ENCODE data around the gene SCOC. TPM values are rescaled to one million over a fixed set of nuclear protein-coding genes. Genes with fewer than 3 reads are reported as not detected.

SCOC gene
- total and polyA plus RNA-seq, 9 of the 15 experiments (the other 6 are each of a cell fraction or from before 2014, with no cell fraction given), result 16.8 to 110 (median 46.7) TPM

DNA sequence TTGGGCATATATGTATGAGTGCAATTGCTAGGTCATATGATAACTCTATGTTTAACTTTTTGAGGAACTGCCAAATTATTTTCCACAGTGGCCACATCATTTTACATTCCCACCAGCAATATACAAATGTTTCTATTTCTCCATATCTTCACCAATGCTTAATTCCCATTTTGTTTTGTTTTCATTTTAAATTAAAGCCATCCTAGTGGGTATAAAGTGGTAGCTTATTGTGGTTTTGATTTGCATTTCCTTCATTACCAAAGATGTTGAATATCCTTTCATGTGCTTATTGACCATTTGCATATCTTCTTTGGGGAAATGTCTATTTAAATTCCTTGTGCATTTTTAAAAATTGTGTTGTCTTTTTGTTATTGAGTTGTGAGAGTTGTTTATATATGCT, 36.7 kb upstream of the SCOC start (continued):
- TF ChIP-seq CBX8 (IDR thresholded peaks at IDR 0.05; ENCODE audit: borderline replicate concordance, extremely low read depth, low read depth, low read length, poor library complexity, severe bottlenecking), result no peak
- no peak for TF ChIP-seq ZFP1 (CRISPR knock-in tag; IDR thresholded peaks at IDR 0.05)

DNA sequence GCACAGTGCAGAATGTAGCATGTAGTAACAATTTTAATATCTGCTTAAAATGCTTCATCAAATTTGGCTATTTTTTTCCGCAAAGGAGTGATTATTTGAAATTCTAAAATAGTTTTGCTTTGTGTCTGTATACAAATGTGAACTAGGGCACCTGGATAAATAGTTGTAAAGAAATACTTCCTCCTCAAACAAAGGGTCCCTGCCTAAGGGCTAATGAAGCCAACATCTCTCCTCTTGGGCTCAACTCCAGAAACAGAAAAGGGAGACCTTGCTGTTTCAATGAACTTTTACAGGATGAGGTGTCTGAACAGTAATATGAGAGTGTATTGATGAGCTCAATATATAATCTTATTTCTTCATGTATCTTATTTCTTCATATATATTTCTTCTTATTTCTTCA, 30.8 kb upstream of the SCOC start:
- Histone ChIP-seq H4K20me1 (replicated peaks; ENCODE audit: control insufficient read depth, insufficient read depth, low read length) (no peaks in the 10 kb centered on the region), H3K4me1 (replicated peaks in 1 of 2; ENCODE audit: control insufficient read depth in 2 of 2, insufficient read depth in 2 of 2, low read length in 2 of 2) (no peaks in the 10 kb centered on the region; a peak in 1 of 5 replicates), H2AFZ (ENCODE audit: low read depth, low read length) (no peak overlapping the region), H3K4me2 (ENCODE audit: insufficient read depth, low read length) (no peak overlapping the region), H3K9ac (ENCODE audit: insufficient read depth in 1 of 2, low read depth in 2 of 2, low read length in 2 of 2) (no peak overlapping the region), H3K27ac (ENCODE audit: extremely low read depth, low read depth, low read length) (no peak overlapping the region), H3K79me2 (ENCODE audit: control insufficient read depth, insufficient read depth, low read length) (no peaks in the 10 kb centered on the region), H3K9me3 (replicated peaks; ENCODE audit: control insufficient read depth, insufficient read depth, low read depth, low read length) (no peaks in the 10 kb centered on the region), H3K4me3 (no peak overlapping the region), H3K36me3 (ENCODE audit: control insufficient read depth, insufficient read depth, low read length) (no peaks in the 10 kb centered on the region), H3K9me1 (ENCODE audit: control insufficient read depth, insufficient read depth, low read length) (no peaks in the 10 kb centered on the region), H3K27me3 (ENCODE audit: control insufficient read depth in 2 of 2, insufficient read depth in 2 of 2, low read length in 2 of 2) (peaks cover 8 to 21% of the 10 kb centered on the region in 2 experiments)
- DNase-seq (ENCODE audit: extremely low read depth in 1 of 4, low spot score in 3 of 4) (no peak), FAIRE-seq (no peak), ATAC-seq (no peak)
- intact Hi-C loops (cut with micrococcal nuclease), result no loop called here
- ChIA-PET CTCF (ENCODE audit: low intra/inter-chr PET ratio) (no interaction called here), POLR2A (no interaction called here)
- WGBS (ENCODE audit: insufficient coverage, low coverage, missing lambda C conversion rate), result 0% methylated on average over 1 of the region's 1 CpG
- in situ Hi-C loops (cut with MboI), result no loop called here
- BruUV-seq (replicated peaks), result no TSS peak
- no peak for TF ChIP-seq ZNF184 (CRISPR knock-in tag; IDR thresholded peaks at IDR 0.05)
- no peak for TF ChIP-seq DIDO1 (tag; IDR thresholded peaks at IDR 0.05; ENCODE audit: low read depth)
- TF ChIP-seq SREBF1 (IDR thresholded peaks at IDR 0.05; ENCODE audit: borderline replicate concordance, low read depth, low read length), result no peak
- TF ChIP-seq, protein P1, sequence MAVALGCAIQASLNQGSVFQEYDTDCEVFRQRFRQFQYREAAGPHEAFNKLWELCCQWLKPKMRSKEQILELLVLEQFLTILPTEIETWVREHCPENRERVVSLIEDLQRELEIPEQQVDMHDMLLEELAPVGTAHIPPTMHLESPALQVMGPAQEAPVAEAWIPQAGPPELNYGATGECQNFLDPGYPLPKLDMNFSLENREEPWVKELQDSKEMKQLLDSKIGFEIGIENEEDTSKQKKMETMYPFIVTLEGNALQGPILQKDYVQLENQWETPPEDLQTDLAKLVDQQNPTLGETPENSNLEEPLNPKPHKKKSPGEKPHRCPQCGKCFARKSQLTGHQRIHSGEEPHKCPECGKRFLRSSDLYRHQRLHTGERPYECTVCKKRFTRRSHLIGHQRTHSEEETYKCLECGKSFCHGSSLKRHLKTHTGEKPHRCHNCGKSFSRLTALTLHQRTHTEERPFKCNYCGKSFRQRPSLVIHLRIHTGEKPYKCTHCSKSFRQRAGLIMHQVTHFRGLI (CRISPR knock-in tag; IDR thresholded peaks at IDR 0.05), result no peak
- no peak for TF ChIP-seq KDM4B (IDR thresholded peaks at IDR 0.05; ENCODE audit: borderline replicate concordance in 2 of 2, low read depth in 1 of 2)
- TF ChIP-seq, protein P2, sequence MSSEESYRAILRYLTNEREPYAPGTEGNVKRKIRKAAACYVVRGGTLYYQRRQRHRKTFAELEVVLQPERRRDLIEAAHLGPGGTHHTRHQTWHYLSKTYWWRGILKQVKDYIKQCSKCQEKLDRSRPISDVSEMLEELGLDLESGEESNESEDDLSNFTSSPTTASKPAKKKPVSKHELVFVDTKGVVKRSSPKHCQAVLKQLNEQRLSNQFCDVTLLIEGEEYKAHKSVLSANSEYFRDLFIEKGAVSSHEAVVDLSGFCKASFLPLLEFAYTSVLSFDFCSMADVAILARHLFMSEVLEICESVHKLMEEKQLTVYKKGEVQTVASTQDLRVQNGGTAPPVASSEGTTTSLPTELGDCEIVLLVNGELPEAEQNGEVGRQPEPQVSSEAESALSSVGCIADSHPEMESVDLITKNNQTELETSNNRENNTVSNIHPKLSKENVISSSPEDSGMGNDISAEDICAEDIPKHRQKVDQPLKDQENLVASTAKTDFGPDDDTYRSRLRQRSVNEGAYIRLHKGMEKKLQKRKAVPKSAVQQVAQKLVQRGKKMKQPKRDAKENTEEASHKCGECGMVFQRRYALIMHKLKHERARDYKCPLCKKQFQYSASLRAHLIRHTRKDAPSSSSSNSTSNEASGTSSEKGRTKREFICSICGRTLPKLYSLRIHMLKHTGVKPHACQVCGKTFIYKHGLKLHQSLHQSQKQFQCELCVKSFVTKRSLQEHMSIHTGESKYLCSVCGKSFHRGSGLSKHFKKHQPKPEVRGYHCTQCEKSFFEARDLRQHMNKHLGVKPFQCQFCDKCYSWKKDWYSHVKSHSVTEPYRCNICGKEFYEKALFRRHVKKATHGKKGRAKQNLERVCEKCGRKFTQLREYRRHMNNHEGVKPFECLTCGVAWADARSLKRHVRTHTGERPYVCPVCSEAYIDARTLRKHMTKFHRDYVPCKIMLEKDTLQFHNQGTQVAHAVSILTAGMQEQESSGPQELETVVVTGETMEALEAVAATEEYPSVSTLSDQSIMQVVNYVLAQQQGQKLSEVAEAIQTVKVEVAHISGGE (CRISPR knock-in tag; IDR thresholded peaks at IDR 0.05), result no peak
- no peak for TF ChIP-seq ZNF507 (tag; conservative IDR thresholded peaks at IDR 0.05)
- TF ChIP-seq BACH1 (tag; IDR thresholded peaks at IDR 0.05), result no peak
- TF ChIP-seq, protein P3, sequence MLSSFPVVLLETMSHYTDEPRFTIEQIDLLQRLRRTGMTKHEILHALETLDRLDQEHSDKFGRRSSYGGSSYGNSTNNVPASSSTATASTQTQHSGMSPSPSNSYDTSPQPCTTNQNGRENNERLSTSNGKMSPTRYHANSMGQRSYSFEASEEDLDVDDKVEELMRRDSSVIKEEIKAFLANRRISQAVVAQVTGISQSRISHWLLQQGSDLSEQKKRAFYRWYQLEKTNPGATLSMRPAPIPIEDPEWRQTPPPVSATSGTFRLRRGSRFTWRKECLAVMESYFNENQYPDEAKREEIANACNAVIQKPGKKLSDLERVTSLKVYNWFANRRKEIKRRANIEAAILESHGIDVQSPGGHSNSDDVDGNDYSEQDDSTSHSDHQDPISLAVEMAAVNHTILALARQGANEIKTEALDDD (IDR thresholded peaks at IDR 0.05), result no peak
- TF ChIP-seq, protein P4, sequence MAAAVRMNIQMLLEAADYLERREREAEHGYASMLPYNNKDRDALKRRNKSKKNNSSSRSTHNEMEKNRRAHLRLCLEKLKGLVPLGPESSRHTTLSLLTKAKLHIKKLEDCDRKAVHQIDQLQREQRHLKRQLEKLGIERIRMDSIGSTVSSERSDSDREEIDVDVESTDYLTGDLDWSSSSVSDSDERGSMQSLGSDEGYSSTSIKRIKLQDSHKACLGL (CRISPR knock-in tag; IDR thresholded peaks at IDR 0.05; ENCODE audit: borderline replicate concordance, poor library complexity, severe bottlenecking), result no peak
- no peak for TF ChIP-seq PRPF4 (IDR thresholded peaks at IDR 0.05; ENCODE audit: insufficient read depth, low read depth, low read length, poor library complexity, severe bottlenecking)
- no peak for TF ChIP-seq LARP7 (IDR thresholded peaks at IDR 0.05)
